GM12892 (cell line): ENCODE measurements around the gene AP2A2.

ENCODE experiments used
- POLR2A ChIP-seq: IDR thresholded peaks from 2 replicates; pipeline ENCODE4 v1.6.1; 2011; ENCODE audit warnings: low read depth, low read length, control low read depth
- POLR2AphosphoS5 ChIP-seq: IDR thresholded peaks from 2 replicates; pipeline ENCODE4 v1.6.1; 2011; ENCODE audit warnings: low read depth, low read length, control low read depth
- TAF1 ChIP-seq: IDR thresholded peaks from 2 replicates; pipeline ENCODE4 v1.6.1; 2011; ENCODE audit warnings: low read depth, mild to moderate bottlenecking, control low read depth, low read length, borderline replicate concordance

DNA sequence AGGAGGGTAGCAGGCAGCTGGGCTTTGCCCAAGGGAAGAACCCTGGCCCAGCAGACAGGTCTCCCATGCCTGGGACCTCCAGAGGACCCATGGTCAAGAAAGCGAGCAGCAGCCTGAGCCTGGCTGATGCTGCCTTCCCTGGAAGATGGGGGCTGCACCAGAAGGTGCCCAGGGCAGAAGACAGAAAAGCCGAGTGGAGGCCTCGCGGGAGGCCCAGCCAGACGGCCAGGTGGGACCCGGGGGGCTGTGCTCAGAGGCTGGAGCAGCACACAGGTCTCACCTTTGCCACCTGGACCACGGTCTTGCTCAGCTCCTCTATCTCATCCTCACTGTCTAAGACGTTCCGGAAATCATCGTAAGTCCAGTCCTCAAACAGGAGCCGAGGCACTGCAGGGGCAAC, 25.9 kb upstream of the AP2A2 start:
- no peak for TF ChIP-seq TAF1
- no peak for TF ChIP-seq POLR2A
- TF ChIP-seq POLR2AphosphoS5, result no peak
